GM12872 (cell line): ENCODE data around the gene CAMSAP1.

ENCODE experiments used
- CTCF ChIP-seq: IDR thresholded peaks from 3 replicates; pipeline ENCODE4 v1.5.1; 2011; ENCODE audit warnings: low read depth, mild to moderate bottlenecking, low read length, moderate library complexity; ENCODE audit not compliant: insufficient read depth

Gene CAMSAP1

GRCh38 chr9:135907006-135907430 is 328 bp downstream of the CAMSAP1 start:
- TF ChIP-seq CTCF, result no peak

- TF ChIP-seq CTCF, result no peak
Measured at GRCh38 chr9:135906291-135907005, 898 bp downstream of the CAMSAP1 start.

GRCh38 chr9:135905380-135906258 is 1.7 kb downstream of the CAMSAP1 start:
- TF ChIP-seq CTCF, result no peak

- TF ChIP-seq CTCF, result no peak
Measured at GRCh38 chr9:135903786-135904520, 3.4 kb downstream of the CAMSAP1 start.

- TF ChIP-seq CTCF, result no peak
Measured at GRCh38 chr9:135903358-135903656, 4.0 kb downstream of the CAMSAP1 start.

- TF ChIP-seq CTCF, result no peak
Measured at GRCh38 chr9:135902655-135903357, 4.5 kb downstream of the CAMSAP1 start.
